K562 (cell line): ENCODE data around the gene ZCWPW1. TPM values are rescaled to one million over a fixed set of nuclear protein-coding genes. Genes with fewer than 3 reads are reported as not detected.
A peak's percentile ranks its signal among the peaks of the same experiment; 100 is the strongest.

Experiments used
- ATAC-seq: fragments of 200-7000 bp; cut with Tn5 transposase; 3 replicates; pipeline ENCODE4 v1.9.1; 2020; ENCODE audit warnings: moderate library complexity
- BruUV-seq: library from RNA; stranded (reverse); fragments of 400-500 nt; replicated peaks from 2 replicates; lab custom pipeline; 2021; lab: Mats Ljungman, UMichigan
- CTCF ChIA-PET: fragments of 300-600 bp; formaldehyde crosslinking; extraction: SDS; loops from one replicate; lab custom pipeline; 2021; ENCODE audit warnings: low intra/inter-chr PET ratio; lab: Yijun Ruan, JAX
- POLR2A ChIA-PET: fragments of 300-600, 350-650 bp; sonication (Branson Sonifier 250); formaldehyde crosslinking; extraction: SDS; loops from one replicate; lab custom pipeline; 2021; ENCODE audit warnings: antibody characterized with exemption, inconsistent platforms; lab: Yijun Ruan, JAX
- DNase-seq, 4 experiments: peaks; one replicate each; pipeline versions ENCODE4 v3.0.0 to v3.0.0-alpha.2; 2011 to 2018; ENCODE audit warnings: low spot score in 3 of 4, mixed read lengths in 3 of 4; ENCODE audit errors: extremely low read depth in 1 of 4
- FAIRE-seq: peaks from 2 replicates; lab custom pipeline; 2011; peaks lifted over from hg19 to GRCh38; lab: Jason Lieb, UNC
- H2AFZ ChIP-seq: 2 replicates; pipeline ENCODE4 v1.6.0; 2011; ENCODE audit warnings: low read depth, low read length, control low read depth, inconsistent platforms
- H3K27ac ChIP-seq: fragments of 200-600 bp; 3 replicates; pipeline ENCODE4 v1.8.0; 2011; ENCODE audit warnings: low read depth, mild to moderate bottlenecking, control low read depth, inconsistent platforms, low read length, moderate library complexity, mixed read lengths; ENCODE audit errors: extremely low read depth
- H3K27me3 ChIP-seq, 2 experiments: fragments of 300-600 bp in 1 of 2; 2 replicates in 1 of 2; 3 replicates in 1 of 2; pipeline versions ENCODE4 v1.6.0 to v1.8.0; 2011; ENCODE audit warnings: inconsistent platforms in 2 of 2, low read length in 2 of 2, mild to moderate bottlenecking in 1 of 2, mixed read lengths in 1 of 2, moderate library complexity in 1 of 2; ENCODE audit not compliant: control insufficient read depth in 2 of 2, insufficient read depth in 2 of 2
- H3K36me3 ChIP-seq: fragments of 300-600 bp; 3 replicates; pipeline ENCODE4 v1.8.0; 2011; ENCODE audit warnings: mild to moderate bottlenecking, low read length, inconsistent platforms; ENCODE audit not compliant: control insufficient read depth, insufficient read depth
- H3K4me1 ChIP-seq, 2 experiments: fragments of 200-600 bp in 1 of 2; replicated peaks in 1 of 2; 2 replicates in 1 of 2; 3 replicates in 1 of 2; pipeline versions ENCODE4 v1.5.1 to v1.8.0; 2011; ENCODE audit warnings: inconsistent platforms in 2 of 2, low read length in 2 of 2, mild to moderate bottlenecking in 1 of 2, mixed read lengths in 1 of 2, moderate library complexity in 1 of 2; ENCODE audit not compliant: control insufficient read depth in 2 of 2, insufficient read depth in 2 of 2
- H3K4me2 ChIP-seq: 2 replicates; pipeline ENCODE4 v1.6.1; 2011; ENCODE audit warnings: low read length, control low read depth, inconsistent platforms, mixed read lengths; ENCODE audit not compliant: insufficient read depth
- H3K4me3 ChIP-seq: fragments of 200-600 bp; sonication (generic), shearing (Covaris generic); 2 replicates; pipeline ENCODE4 v1.5.1; 2016; ENCODE audit warnings: control low read depth, inconsistent platforms
- H3K79me2 ChIP-seq: fragments of 200-600 bp; 3 replicates; pipeline ENCODE4 v1.8.0; 2011; ENCODE audit warnings: low read length, inconsistent platforms; ENCODE audit not compliant: control insufficient read depth, insufficient read depth
- H3K9ac ChIP-seq, 2 experiments: 2 replicates each; pipeline versions ENCODE4 v1.6.0 to v1.6.1; 2011; ENCODE audit warnings: low read depth in 2 of 2, low read length in 2 of 2, control low read depth in 1 of 2, inconsistent platforms in 1 of 2, mild to moderate bottlenecking in 1 of 2, mixed read lengths in 1 of 2; ENCODE audit not compliant: insufficient read depth in 1 of 2
- H3K9me1 ChIP-seq: one replicate; pipeline ENCODE4 v1.6.0; 2011; ENCODE audit warnings: inconsistent platforms, mild to moderate bottlenecking, low read length, moderate library complexity; ENCODE audit not compliant: control insufficient read depth, insufficient read depth
- H3K9me3 ChIP-seq: replicated peaks from 2 replicates; pipeline ENCODE4 v1.5.1; 2011; ENCODE audit warnings: low read depth, low read length, inconsistent platforms; ENCODE audit not compliant: control insufficient read depth, insufficient read depth
- H4K20me1 ChIP-seq: replicated peaks from 2 replicates; pipeline ENCODE4 v1.6.1; 2011; ENCODE audit warnings: low read length, inconsistent platforms, mixed read lengths; ENCODE audit not compliant: control insufficient read depth, insufficient read depth
- AFF1 ChIP-seq, 2 experiments: fragments of 450-650 bp; IDR thresholded peaks; 2 replicates each; pipeline ENCODE4 v1.6.1; 2018; ENCODE audit warnings: mild to moderate bottlenecking in 2 of 2, low read depth in 1 of 2; ENCODE audit not compliant: partially characterized antibody in 2 of 2
- IRF9 ChIP-seq: fragments of 450-650 bp; IDR thresholded peaks from 2 replicates; pipeline ENCODE4 v1.6.1; 2016; ENCODE audit warnings: missing biosample characterization, missing genetic modification characterization
- KDM5B ChIP-seq: fragments of 200-600 bp; sonication (generic); IDR thresholded peaks from 2 replicates; pipeline ENCODE4 v1.6.1; 2012; ENCODE audit warnings: low read depth, mild to moderate bottlenecking, moderate library complexity, low read length, control low read depth, inconsistent platforms; ENCODE audit not compliant: insufficient replicate concordance
- MAFG ChIP-seq: fragments of 450-650 bp; conservative IDR thresholded peaks from 2 replicates; pipeline ENCODE4 v1.6.1; 2016; ENCODE audit warnings: missing genetic modification characterization, missing compliant biosample characterization
- MCM7 ChIP-seq, 2 experiments: fragments of 450-650 bp; IDR thresholded peaks; 2 replicates each; pipeline ENCODE4 v1.6.1; 2016 to 2018
- MIER1 ChIP-seq: fragments of 450-650 bp; IDR thresholded peaks from 2 replicates; pipeline ENCODE4 v1.6.1; 2016; ENCODE audit warnings: antibody characterized with exemption, mild to moderate bottlenecking, low read depth
- NCOR1 ChIP-seq: fragments of 450-650 bp; IDR thresholded peaks from 2 replicates; pipeline ENCODE4 v1.6.1; 2016; ENCODE audit warnings: mild to moderate bottlenecking, moderate library complexity
- NFIC ChIP-seq: fragments of 450-650 bp; IDR thresholded peaks from 2 replicates; pipeline ENCODE4 v1.6.1; 2017; ENCODE audit warnings: mild to moderate bottlenecking, inconsistent platforms
- SETDB1 ChIP-seq: IDR thresholded peaks from one replicate; pipeline ENCODE4 v1.6.1; 2012; ENCODE audit warnings: low read length, control low read depth, inconsistent platforms
- SIN3B ChIP-seq: fragments of 450-650 bp; IDR thresholded peaks from 2 replicates; pipeline ENCODE4 v1.6.1; 2017; ENCODE audit warnings: low read depth, mild to moderate bottlenecking, moderate library complexity
- STAG1 ChIP-seq: sonication (generic); formaldehyde crosslinking; IDR thresholded peaks from 2 replicates; pipeline ENCODE4 v1.5.0; 2020; ENCODE audit warnings: missing genetic modification reagents, borderline replicate concordance
- SUPT5H ChIP-seq: fragments of 450-650 bp; IDR thresholded peaks from 2 replicates; pipeline ENCODE4 v1.6.1; 2016
- ZNF23 ChIP-seq: fragments of 250-450 bp; sonication (Bioruptor Pico); IDR thresholded peaks from 2 replicates; pipeline ENCODE4 v1.4.0; 2020; ENCODE audit warnings: mild to moderate bottlenecking
- ZNF280A ChIP-seq: fragments of 450-650 bp; IDR thresholded peaks from 2 replicates; pipeline ENCODE4 v1.6.1; 2018; ENCODE audit warnings: mild to moderate bottlenecking, low read depth; ENCODE audit not compliant: partially characterized antibody
- ZNF311 ChIP-seq: fragments of 250-450 bp; sonication (Bioruptor Pico); IDR thresholded peaks from 2 replicates; pipeline ENCODE4 v1.4.0; 2020; ENCODE audit warnings: mild to moderate bottlenecking, moderate library complexity
- ZNF512 ChIP-seq: IDR thresholded peaks from 2 replicates; pipeline ENCODE4 v1.6.1; 2016; ENCODE audit warnings: missing genetic modification characterization, missing compliant biosample characterization
- ZNF668 ChIP-seq: fragments of 250-450 bp; sonication (Bioruptor Pico); IDR thresholded peaks from 2 replicates; pipeline ENCODE4 v1.8.0; 2022; ENCODE audit warnings: mild to moderate bottlenecking, inconsistent platforms
- in situ Hi-C: fragments of 300-500 bp; cut with MboI; formaldehyde crosslinking; loops from 4 replicates; pipeline ENCODE4 v1.15.0; 2018; ENCODE audit warnings: inconsistent platforms, mixed read lengths
- intact Hi-C: fragments of 100-400 bp; cut with micrococcal nuclease; formaldehyde crosslinking; loops from 2 replicates; pipeline ENCODE4 v1.14.2; 2022
- polyA plus RNA-seq, 8 experiments: library from polyadenylated mRNA; depleted of rRNA in 4 of 8; stranded (reverse) in 5 of 8; unstranded in 3 of 8; fragments of >200 nt; fragmentation: Nextera tagmentation in 2 of 8; fragmentation: Illumina TruSeq in 1 of 8; extraction: Ambion mirVana in 2 of 8; extraction: Trizol in 1 of 8; gene quantifications; 2 replicates each; pipeline versions ENCODE4 v1.2.1 to v1.2.3, GENCODE V29; 2011 to 2014; ENCODE audit warnings: inconsistent platforms in 1 of 8, missing spikeins in 1 of 8
- total RNA-seq, 7 experiments: library from RNA; depleted of rRNA in 6 of 7; stranded (reverse); fragments of >200 nt in 6 of 7; fragmentation: Illumina TruSeq in 2 of 7; extraction: Trizol in 2 of 7; gene quantifications; 2 replicates each; pipeline versions ENCODE4 v1.2.1 to v1.2.3, GENCODE V29; 2011 to 2021; ENCODE audit warnings: low replicate concordance in 1 of 7

The ZCWPW1 gene
- total and polyA plus RNA-seq, 9 of the 15 experiments (the other 6 are each of a cell fraction or from before 2014, with no cell fraction given) = 0.18 to 1.7 (median 1.2) TPM

- in situ Hi-C loops (no loop called here), intact Hi-C loops (no loop called here)
- no TSS peak for BruUV-seq
- no peak for DNase-seq
- Histone ChIP-seq H3K79me2 (peaks cover 21% of the 10 kb centered on the region), H3K4me2 (no peak overlapping the region), H4K20me1 (peaks cover 4% of the 10 kb centered on the region; the same call in 1 of the 2 replicates), H3K27me3 (no peaks in the 10 kb centered on the region), H3K36me3 (peaks cover 11% of the 10 kb centered on the region), H3K27ac (no peak overlapping the region), H2AFZ (no peak overlapping the region), H3K9ac (no peak overlapping the region), H3K4me1 (peaks cover 12 to 31% of the 10 kb centered on the region in 2 experiments), H3K9me1 (peaks cover 6% of the 10 kb centered on the region), H3K9me3 (peaks cover 4% of the 10 kb centered on the region; the same call in 1 of the 2 replicates), H3K4me3 (no peak overlapping the region)
- no peak for FAIRE-seq
- ATAC-seq = no peak
- CTCF ChIA-PET = no interaction called here
- POLR2A ChIA-PET = no interaction called here
- TF ChIP-seq MAFG (tag) (no peak), AFF1 (IDR thresholded peaks at IDR 0.05; ENCODE audit: low read depth in 1 of 2, partially characterized antibody in 2 of 2) (no peak), SETDB1 (no peak), NFIC (no peak), SIN3B (no peak), MCM7 (IDR thresholded peaks at IDR 0.05) (no peak), KDM5B (no peak), SUPT5H (no peak), ZNF512 (tag) (peak; percentile 80), STAG1 (CRISPR knock-in tag) (no peak), ZNF668 (CRISPR knock-in tag) (no peak), IRF9 (tag) (no peak), NCOR1 (no peak), ZNF280A (no peak), MIER1 (no peak), ZNF23 (CRISPR knock-in tag) (no peak), ZNF311 (no peak)
Observed at GRCh38 chr7:100426516-100426915, 2.0 kb downstream of the ZCWPW1 start.
